Left lung (tissue), 10 donors: Measurements from ENCODE around the gene UBE2R2. TPM values are rescaled to one million over a fixed set of nuclear protein-coding genes. Genes with fewer than 3 reads are reported as not detected.

Experiments
- ATAC-seq: fragments of 200-7000 bp; cut with Tn5 transposase; one replicate; pipeline ENCODE4 v1.9.1; 2020; ENCODE audit warnings: moderate library complexity
- DNase-seq, 4 donors: peaks; one replicate each; pipeline ENCODE4 v3.0.0-alpha.2; 2013 to 2020
- H3K27ac ChIP-seq, 2 donors: fragments of 200-600 bp; sonication (generic) in 1 of 2; one replicate each; pipeline versions ENCODE4 v1.5.0 to v1.8.0; 2020 to 2021
- H3K27me3 ChIP-seq, 2 donors: fragments of 200-600 bp; sonication (generic) in 1 of 2; one replicate each; pipeline versions ENCODE4 v1.5.0 to v1.8.0; 2020 to 2021
- H3K36me3 ChIP-seq, 2 donors: fragments of 200-600 bp; sonication (generic) in 1 of 2; one replicate each; pipeline versions ENCODE4 v1.5.0 to v1.8.0; 2020 to 2021
- H3K4me1 ChIP-seq, 2 donors: fragments of 200-600 bp; one replicate each; pipeline ENCODE4 v1.8.0; 2021
- H3K4me3 ChIP-seq, 2 donors: fragments of 200-600 bp; sonication (generic) in 1 of 2; one replicate each; pipeline versions ENCODE4 v1.5.0 to v1.8.0; 2020 to 2021; ENCODE audit warnings: mild to moderate bottlenecking in 1 of 2
- H3K9me3 ChIP-seq, 2 donors: fragments of 200-600 bp; sonication (generic) in 1 of 2; one replicate each; pipeline versions ENCODE4 v1.5.0 to v1.8.0; 2020 to 2021
- intact Hi-C, 2 donors: fragments of 100-400 bp; cut with DNase I; formaldehyde crosslinking; loops; one replicate each; pipeline versions ENCODE4 v1.11.2 to v1.14.2; 2022
- polyA plus RNA-seq, 6 donors: library from polyadenylated mRNA; unstranded; fragments of 120-200 nt; gene quantifications; one replicate each; pipeline ENCODE4 v1.2.1, GENCODE V29; 2013; ENCODE audit not compliant: insufficient read length in 6 of 6
- total RNA-seq, 2 donors: library from RNA; stranded (reverse); fragmentation: NEBNext Ultra II Directional; extraction: Animal tissue kit (Norgen Biotek cat#: 25700); gene quantifications; one replicate each; pipeline ENCODE4 v1.2.1, GENCODE V29; 2021
- TF ChIP-seq, protein P1 (sequence below), 2 donors: fragments of 200-600 bp; sonication (generic) in 1 of 2; IDR thresholded peaks; one replicate each; pipeline versions ENCODE4 v1.5.0 to v1.8.0; 2021; ENCODE audit warnings: antibody characterized with exemption in 2 of 2
- donor health status: DM: no; HTN: yes; CAD: no.
- donor health status: DM: no; HTN: no; CAD: no.

Gene UBE2R2
- total and polyA plus RNA-seq, 8 donors: 34.0 to 60.6 (median 56.7) TPM

DNA sequence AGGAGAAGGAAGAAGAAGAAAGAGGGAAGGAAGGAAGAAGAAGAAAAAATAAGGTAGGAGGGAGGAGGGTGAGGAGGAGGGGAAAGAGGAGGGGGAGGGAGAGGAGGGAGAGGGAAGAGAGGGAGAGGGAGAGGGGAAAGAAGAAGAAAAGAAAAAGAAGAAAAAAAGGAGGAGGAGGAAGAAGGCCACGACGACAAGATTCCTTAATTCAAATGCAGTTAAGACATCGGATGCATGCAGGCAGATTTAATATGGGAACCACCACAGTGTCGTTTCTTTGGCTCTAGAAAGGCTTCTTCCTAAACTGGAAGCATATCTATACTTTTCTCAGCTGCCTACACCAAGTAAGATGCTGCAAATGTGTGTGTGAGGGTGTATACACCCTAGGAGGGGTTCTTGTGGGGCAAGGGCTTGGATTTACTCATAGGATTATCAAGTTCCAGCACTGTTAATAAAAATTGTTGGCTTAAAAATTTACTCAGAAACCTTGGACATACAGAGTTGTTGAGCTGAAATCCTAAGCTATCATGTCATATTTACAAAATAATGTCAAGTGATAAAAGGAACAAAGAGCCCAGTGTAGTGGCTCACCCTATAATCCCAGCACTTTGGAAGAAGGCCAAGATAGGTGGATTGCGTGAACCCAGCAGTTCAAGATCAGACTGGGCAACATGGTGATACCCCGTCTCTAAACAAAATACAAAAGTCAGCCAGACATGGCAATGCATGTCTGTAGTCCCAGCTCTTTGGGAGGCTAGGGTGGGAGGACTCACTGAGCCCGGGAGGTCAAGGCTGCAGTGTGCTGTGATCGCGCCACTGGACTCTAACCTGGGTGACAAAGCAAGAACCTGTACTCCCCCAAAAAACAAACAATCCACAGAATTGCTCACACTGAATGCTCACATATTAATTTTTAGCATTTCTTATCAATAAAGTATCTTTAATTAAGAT lies 123.2 kb downstream of the UBE2R2 start:
- Histone ChIP-seq H3K27me3 (no peaks in the 10 kb centered on the region), H3K9me3 (no peaks in the 10 kb centered on the region), H3K4me3 (no peak overlapping the region), H3K27ac (no peak overlapping the region), H3K4me1 (no peaks in the 10 kb centered on the region), H3K36me3 (peaks cover 0 to 85% of the 10 kb centered on the region in 2 donors)
- TF ChIP-seq, protein P1, sequence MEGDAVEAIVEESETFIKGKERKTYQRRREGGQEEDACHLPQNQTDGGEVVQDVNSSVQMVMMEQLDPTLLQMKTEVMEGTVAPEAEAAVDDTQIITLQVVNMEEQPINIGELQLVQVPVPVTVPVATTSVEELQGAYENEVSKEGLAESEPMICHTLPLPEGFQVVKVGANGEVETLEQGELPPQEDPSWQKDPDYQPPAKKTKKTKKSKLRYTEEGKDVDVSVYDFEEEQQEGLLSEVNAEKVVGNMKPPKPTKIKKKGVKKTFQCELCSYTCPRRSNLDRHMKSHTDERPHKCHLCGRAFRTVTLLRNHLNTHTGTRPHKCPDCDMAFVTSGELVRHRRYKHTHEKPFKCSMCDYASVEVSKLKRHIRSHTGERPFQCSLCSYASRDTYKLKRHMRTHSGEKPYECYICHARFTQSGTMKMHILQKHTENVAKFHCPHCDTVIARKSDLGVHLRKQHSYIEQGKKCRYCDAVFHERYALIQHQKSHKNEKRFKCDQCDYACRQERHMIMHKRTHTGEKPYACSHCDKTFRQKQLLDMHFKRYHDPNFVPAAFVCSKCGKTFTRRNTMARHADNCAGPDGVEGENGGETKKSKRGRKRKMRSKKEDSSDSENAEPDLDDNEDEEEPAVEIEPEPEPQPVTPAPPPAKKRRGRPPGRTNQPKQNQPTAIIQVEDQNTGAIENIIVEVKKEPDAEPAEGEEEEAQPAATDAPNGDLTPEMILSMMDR (IDR thresholded peaks at IDR 0.05): no peak
- intact Hi-C loops: no loop called here
- no peak for DNase-seq
- no peak for ATAC-seq

DNA sequence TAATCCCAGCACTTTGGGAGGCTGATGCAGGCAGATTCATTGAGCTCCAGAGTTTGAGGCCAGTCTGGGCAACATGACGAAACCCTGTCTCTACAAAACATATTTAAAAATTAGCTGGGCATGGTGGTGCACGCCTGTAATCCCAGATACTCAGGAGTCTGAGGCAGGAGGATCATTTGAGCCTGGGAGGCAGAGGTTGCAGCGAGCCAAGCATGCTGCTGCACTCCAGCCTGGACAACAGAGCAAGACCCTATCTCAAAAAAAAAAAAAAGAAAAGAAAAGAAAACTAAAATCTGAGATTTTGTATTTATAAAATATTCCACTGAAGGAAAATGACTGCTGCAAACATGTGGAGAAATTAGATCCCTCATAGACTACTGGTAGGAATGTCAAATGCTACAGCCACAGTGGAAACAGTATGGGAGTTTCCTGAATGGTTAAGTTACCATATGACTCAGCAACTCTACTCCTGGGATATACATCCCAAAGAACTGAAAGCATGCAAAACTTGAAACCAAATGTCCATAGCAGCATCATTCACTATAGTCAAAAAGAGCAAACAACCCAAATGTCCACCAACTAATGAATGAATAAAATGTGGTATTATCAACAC lies 125.6 kb downstream of the UBE2R2 start:
- TF ChIP-seq, protein P1 (IDR thresholded peaks at IDR 0.05): no peak
- ATAC-seq (peak; percentile 44), DNase-seq (no peak)
- H3K27ac ChIP-seq: no peak overlapping the region
- H3K36me3 ChIP-seq: peaks cover 0 to 77% of the 10 kb centered on the region in 2 donors
- intact Hi-C loops: no loop called here
- H3K27me3 ChIP-seq: no peaks in the 10 kb centered on the region
- no peaks in the 10 kb centered on the region for H3K9me3 ChIP-seq
- H3K4me3 ChIP-seq: no peak overlapping the region
- no peaks in the 10 kb centered on the region for H3K4me1 ChIP-seq

DNA sequence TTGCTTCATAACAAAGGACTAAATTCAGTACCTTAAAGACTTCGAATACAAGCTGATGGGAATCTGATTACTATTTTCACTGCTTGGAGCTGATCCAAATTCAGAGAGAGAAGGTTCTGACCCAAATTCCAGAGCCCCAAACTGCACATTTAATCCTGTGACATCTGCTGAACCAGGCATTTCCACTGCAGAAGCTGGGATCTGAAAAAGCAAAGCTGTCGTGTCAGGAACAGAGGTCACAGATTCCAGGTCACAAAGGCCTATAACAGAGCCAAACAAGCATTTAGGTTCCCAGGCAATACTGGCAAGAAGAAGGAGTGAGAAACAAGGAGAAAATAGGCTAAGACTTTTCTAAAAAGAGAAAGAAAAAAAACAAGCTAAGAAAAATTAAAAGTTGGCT lies 126.4 kb downstream of the UBE2R2 start:
- intact Hi-C loops: no loop called here
- peak overlapping the region in 1 of 2 donors; percentile 10 for H3K27ac ChIP-seq
- TF ChIP-seq, protein P1 (IDR thresholded peaks at IDR 0.05): no peak
- ATAC-seq: no peak
- H3K36me3 ChIP-seq: peaks cover 0 to 77% of the 10 kb centered on the region in 2 donors
- H3K4me3 ChIP-seq: no peak overlapping the region
- no peaks in the 10 kb centered on the region for H3K9me3 ChIP-seq
- H3K27me3 ChIP-seq: no peaks in the 10 kb centered on the region
- H3K4me1 ChIP-seq: no peaks in the 10 kb centered on the region
- no peak for DNase-seq

DNA sequence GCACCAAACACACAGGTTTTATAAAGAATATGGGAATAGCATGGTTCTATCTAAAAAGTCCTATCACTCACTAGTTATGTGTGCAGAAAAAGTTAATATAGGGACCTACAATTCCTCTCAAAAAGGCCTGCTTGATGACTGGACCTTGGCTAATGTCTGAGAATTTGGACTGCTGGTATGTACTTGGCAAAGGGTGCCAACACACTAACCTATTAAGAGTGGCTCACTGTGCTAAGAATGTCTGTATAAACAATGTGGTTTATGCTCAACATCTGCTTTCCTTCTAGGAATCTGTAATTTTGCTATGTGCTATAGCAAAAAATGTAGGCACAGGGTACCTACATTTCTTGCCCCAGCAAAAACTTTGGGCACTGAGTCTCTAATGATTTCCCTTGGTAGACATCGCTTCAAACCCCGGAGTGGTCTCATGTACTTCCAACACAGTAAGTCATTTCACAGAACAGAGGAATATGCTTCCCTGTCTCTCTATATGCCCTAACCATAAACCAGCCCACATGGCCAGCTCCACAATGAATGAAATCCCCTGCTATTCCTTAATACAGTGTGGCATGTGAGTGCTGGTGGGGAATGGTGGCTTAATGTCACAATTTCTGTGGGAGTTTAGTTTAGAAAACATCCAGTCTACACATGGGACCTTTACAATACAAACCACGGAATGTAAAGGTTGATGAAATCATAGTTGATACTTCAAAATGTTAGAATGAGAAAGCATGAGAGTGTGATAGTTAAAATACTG lies 130.0 kb downstream of the UBE2R2 start:
- H3K27ac ChIP-seq: no peak overlapping the region
- H3K27me3 ChIP-seq: no peaks in the 10 kb centered on the region
- ATAC-seq (peak; percentile 81), DNase-seq (no peak)
- H3K9me3 ChIP-seq: no peaks in the 10 kb centered on the region
- H3K4me1 ChIP-seq: peaks cover 0 to 1% of the 10 kb centered on the region in 2 donors
- H3K36me3 ChIP-seq: peaks cover 0 to 61% of the 10 kb centered on the region in 2 donors
- intact Hi-C loops: no loop called here
- H3K4me3 ChIP-seq: no peak overlapping the region
- TF ChIP-seq, protein P1 (IDR thresholded peaks at IDR 0.05): no peak
